H9 (cell line): Measurements from ENCODE around the gene AXIN2. TPM values are rescaled to one million over a fixed set of nuclear protein-coding genes. Genes with fewer than 3 reads are reported as not detected.

Experiments used
- DNase-seq: peaks from one replicate; pipeline ENCODE4 v3.0.0-alpha.2; 2017
- H2AFZ ChIP-seq: one replicate; pipeline ENCODE4 v1.6.1; 2013; ENCODE audit warnings: mild to moderate bottlenecking, low read length, control low read depth, moderate library complexity
- H2AK5ac ChIP-seq: 2 replicates; pipeline ENCODE4 v1.6.1; 2013; ENCODE audit warnings: low read length, control low read depth, mixed read lengths; ENCODE audit not compliant: insufficient read length
- H2BK120ac ChIP-seq: one replicate; pipeline ENCODE4 v1.6.1; 2013; ENCODE audit warnings: low read depth, mild to moderate bottlenecking, low read length, control low read depth, inconsistent platforms; ENCODE audit not compliant: poor library complexity, severe bottlenecking
- H2BK12ac ChIP-seq: 2 replicates; pipeline ENCODE4 v1.6.1; 2013; ENCODE audit warnings: low read length, control low read depth, mixed read lengths, low read depth; ENCODE audit not compliant: insufficient read length
- H2BK15ac ChIP-seq: 2 replicates; pipeline ENCODE4 v1.6.1; 2013; ENCODE audit warnings: low read depth, low read length, control low read depth
- H2BK20ac ChIP-seq: one replicate; pipeline ENCODE4 v1.6.1; 2013; ENCODE audit warnings: low read depth, mild to moderate bottlenecking, low read length, control low read depth, inconsistent platforms; ENCODE audit not compliant: poor library complexity, severe bottlenecking
- H2BK5ac ChIP-seq: 2 replicates; pipeline ENCODE4 v1.6.1; 2013; ENCODE audit warnings: low read length, control low read depth, mixed read lengths; ENCODE audit not compliant: insufficient read length
- H3K14ac ChIP-seq: 2 replicates; pipeline ENCODE4 v1.6.1; 2013; ENCODE audit warnings: low read length, control low read depth; ENCODE audit not compliant: insufficient read depth
- H3K18ac ChIP-seq: 2 replicates; pipeline ENCODE4 v1.6.1; 2013; ENCODE audit warnings: low read depth, mild to moderate bottlenecking, mixed read lengths, low read length, control low read depth; ENCODE audit not compliant: insufficient read length
- H3K23ac ChIP-seq: 2 replicates; pipeline ENCODE4 v1.6.1; 2013; ENCODE audit warnings: low read length, control low read depth, mixed read lengths, low read depth; ENCODE audit not compliant: insufficient read length
- H3K23me2 ChIP-seq: 2 replicates; pipeline ENCODE4 v1.6.1; 2013; ENCODE audit warnings: low read depth, mild to moderate bottlenecking, mixed read lengths, low read length, control low read depth; ENCODE audit not compliant: insufficient read length, poor library complexity, severe bottlenecking
- H3K27ac ChIP-seq: 2 replicates; pipeline ENCODE4 v1.5.1; 2013; ENCODE audit warnings: low read length, control low read depth, mixed read lengths, low read depth; ENCODE audit not compliant: insufficient read length
- H3K27me3 ChIP-seq: 2 replicates; pipeline ENCODE4 v1.6.1; 2013; ENCODE audit warnings: low read length, control low read depth, inconsistent platforms; ENCODE audit not compliant: insufficient read depth
- H3K4ac ChIP-seq: 2 replicates; pipeline ENCODE4 v1.6.1; 2013; ENCODE audit warnings: low read depth, mild to moderate bottlenecking, control low read depth, inconsistent platforms, low read length, moderate library complexity
- H3K4me1 ChIP-seq: 2 replicates; pipeline ENCODE4 v1.6.1; 2013; ENCODE audit warnings: low read length, control low read depth, inconsistent platforms; ENCODE audit not compliant: insufficient read depth
- H3K4me2 ChIP-seq: 2 replicates; pipeline ENCODE4 v1.6.1; 2013; ENCODE audit warnings: low read length, control low read depth, mixed read lengths; ENCODE audit not compliant: insufficient read length, insufficient read depth
- H3K56ac ChIP-seq: 2 replicates; pipeline ENCODE4 v1.6.1; 2013; ENCODE audit warnings: low read depth, mild to moderate bottlenecking, mixed read lengths, low read length, control low read depth; ENCODE audit not compliant: insufficient read length
- H3K79me1 ChIP-seq: 2 replicates; pipeline ENCODE4 v1.6.1; 2013; ENCODE audit warnings: low read depth, mild to moderate bottlenecking, moderate library complexity, low read length, control low read depth, inconsistent platforms; ENCODE audit not compliant: insufficient read depth, poor library complexity, severe bottlenecking
- H3K79me2 ChIP-seq: 2 replicates; pipeline ENCODE4 v1.6.1; 2013; ENCODE audit warnings: low read length, control low read depth, inconsistent platforms; ENCODE audit not compliant: insufficient read depth
- H3K9ac ChIP-seq: 2 replicates; pipeline ENCODE4 v1.6.1; 2013; ENCODE audit warnings: low read length, control low read depth, mixed read lengths; ENCODE audit not compliant: insufficient read length; ENCODE audit errors: extremely low read depth
- H3K9me3 ChIP-seq: one replicate; pipeline ENCODE4 v1.6.1; 2013; ENCODE audit warnings: low read depth, low read length, inconsistent platforms; ENCODE audit not compliant: control insufficient read depth
- H3T11ph ChIP-seq: one replicate; pipeline ENCODE4 v1.6.1; 2013; ENCODE audit warnings: mild to moderate bottlenecking, low read length, control low read depth, inconsistent platforms
- H4K20me1 ChIP-seq: one replicate; pipeline ENCODE4 v1.6.1; 2013; ENCODE audit not compliant: control insufficient read depth, insufficient read length, insufficient read depth
- H4K5ac ChIP-seq: 2 replicates; pipeline ENCODE4 v1.6.1; 2013; ENCODE audit warnings: low read depth, mild to moderate bottlenecking, mixed read lengths, low read length, control low read depth; ENCODE audit not compliant: insufficient read length
- H4K8ac ChIP-seq: replicated peaks from 2 replicates; pipeline ENCODE4 v1.6.1; 2013; ENCODE audit warnings: low read length, control low read depth, mixed read lengths, low read depth; ENCODE audit not compliant: insufficient read length
- H4K91ac ChIP-seq: 2 replicates; pipeline ENCODE4 v1.6.1; 2013; ENCODE audit warnings: low read depth, mild to moderate bottlenecking, moderate library complexity, mixed read lengths, low read length, control low read depth; ENCODE audit not compliant: insufficient read length
- H3K27ac Mint-ChIP-seq, 3 experiments: 2 replicates in 2 of 3; 3 replicates in 1 of 3; pipeline ENCODE4 v1.8.0; 2020 to 2021; ENCODE audit warnings: mixed read lengths in 3 of 3, mild to moderate bottlenecking in 1 of 3, moderate library complexity in 1 of 3
- H3K27me3 Mint-ChIP-seq: 2 replicates; pipeline ENCODE4 v1.8.0; 2021; ENCODE audit warnings: low read depth, mild to moderate bottlenecking, moderate library complexity, mixed read lengths
- H3K36me3 Mint-ChIP-seq, 3 experiments: 2 replicates in 2 of 3; 3 replicates in 1 of 3; pipeline ENCODE4 v1.8.0; 2020 to 2021; ENCODE audit warnings: low read depth in 3 of 3, mixed read lengths in 3 of 3; ENCODE audit not compliant: insufficient read depth in 1 of 3
- H3K4me1 Mint-ChIP-seq, 2 experiments: 2 replicates each; pipeline ENCODE4 v1.8.0; 2020; ENCODE audit warnings: mixed read lengths in 2 of 2
- H3K4me3 Mint-ChIP-seq, 2 experiments: 2 replicates in 1 of 2; 3 replicates in 1 of 2; pipeline ENCODE4 v1.8.0; 2020 to 2021; ENCODE audit warnings: mild to moderate bottlenecking in 2 of 2, mixed read lengths in 2 of 2, moderate library complexity in 1 of 2
- H3K9me3 Mint-ChIP-seq, 2 experiments: 2 replicates in 1 of 2; 3 replicates in 1 of 2; pipeline ENCODE4 v1.8.0; 2020; ENCODE audit warnings: mild to moderate bottlenecking in 2 of 2, mixed read lengths in 2 of 2, moderate library complexity in 1 of 2
- CTCF ChIP-seq: fragments of 200-600 bp; sonication (generic); conservative IDR thresholded peaks from 3 replicates; pipeline ENCODE4 v1.8.0; 2021; ENCODE audit warnings: antibody characterized with exemption, mild to moderate bottlenecking
- WGBS: extraction: QIAGEN DNeasy Blood & Tissue Kit; methylation state at CpG from one replicate; pipeline ENCODE4 v1.1.7; 2013; ENCODE audit warnings: missing lambda C conversion rate, low lambda C conversion rate, mixed read lengths; ENCODE audit not compliant: insufficient read length; ENCODE audit errors: extremely low coverage; 5-methylcytosine and 5-hydroxymethylcytosine counted together
- total RNA-seq: library from RNA; stranded (reverse); gene quantifications from 2 replicates; pipeline ENCODE4 v1.2.1, GENCODE V29; 2021

AXIN2 gene
- total RNA-seq, 1 experiment from 2014 or later, result 35.0 TPM

GRCh38 chr17:65495122-65496055 lies 66.1 kb downstream of the AXIN2 start:
- Histone ChIP-seq H2BK5ac (no peak overlapping the region), H2BK120ac (no peak overlapping the region), H2BK15ac (no peak overlapping the region), H3K27ac (no peak overlapping the region), H4K8ac (no peak overlapping the region), H3K9ac (no peak overlapping the region), H3K23me2 (peaks cover 2% of the 10 kb centered on the region), H4K5ac (no peak overlapping the region), H2BK12ac (no peak overlapping the region), H3T11ph (no peak overlapping the region), H3K4ac (no peak overlapping the region), H2AFZ (no peak overlapping the region), H3K79me2 (no peaks in the 10 kb centered on the region), H3K79me1 (no peaks in the 10 kb centered on the region), H2BK20ac (no peak overlapping the region), H3K23ac (no peak overlapping the region), H3K14ac (no peak overlapping the region), H3K27me3 (no peaks in the 10 kb centered on the region), H3K56ac (no peak overlapping the region), H3K9me3 (no peaks in the 10 kb centered on the region), H3K4me1 (peaks cover 4% of the 10 kb centered on the region; the same call in 1 of the 2 replicates), H3K4me2 (peak overlapping the region; percentile 27), H4K91ac (no peak overlapping the region), H3K18ac (no peak overlapping the region), H4K20me1 (no peaks in the 10 kb centered on the region), H2AK5ac (no peak overlapping the region)
- H3K36me3 Mint-ChIP-seq, result peaks cover 0 to 2% (median 0%) of the 10 kb centered on the region in 3 experiments; a peak in 2 of 7 replicates
- peak; percentile 97 for DNase-seq
- H3K4me1 Mint-ChIP-seq, result peaks cover 45 to 49% of the 10 kb centered on the region in 2 experiments
- no CpG with 5 or more reads among the region's 22 CpGs for WGBS
- peak overlapping the region; percentile 60 to 61 for H3K4me3 Mint-ChIP-seq
- TF ChIP-seq CTCF, result peak; percentile 37; the same call in 2 of the 3 replicates
- peaks cover 0 to 3% of the 10 kb centered on the region in 2 experiments; a peak in 2 of 5 replicates for H3K9me3 Mint-ChIP-seq
- peak overlapping the region; percentile 86 to 91 (median 89); a peak in 6 of 7 replicates for H3K27ac Mint-ChIP-seq
- H3K27me3 Mint-ChIP-seq, result peaks cover 3% of the 10 kb centered on the region
